ENCODE data around the gene BCL2L13. TPM values are rescaled to one million over a fixed set of nuclear protein-coding genes. Genes with fewer than 3 reads are reported as not detected.

Gene BCL2L13
- polyA plus RNA-seq, 3 donors: 20.2 to 67.8 (median 53.0) TPM

DNA sequence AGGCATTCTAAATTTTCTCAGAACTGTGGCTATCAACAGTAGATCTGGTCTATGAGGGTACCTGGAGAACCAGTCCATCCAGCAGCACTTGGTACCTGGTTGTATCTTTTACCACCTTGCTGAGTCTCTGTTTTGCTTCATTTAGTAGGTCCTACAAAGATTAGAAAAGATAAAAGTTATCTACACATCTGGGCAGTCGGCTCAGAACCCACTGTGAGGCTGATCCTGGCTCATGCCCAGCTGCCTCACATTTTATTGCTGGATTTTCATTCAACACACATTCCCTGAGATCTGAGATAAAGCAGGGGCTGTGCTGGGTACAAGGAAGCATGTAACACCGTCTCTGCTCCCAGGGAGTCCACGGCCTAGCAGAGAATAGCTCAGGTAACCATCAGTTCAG is 37.5 kb upstream of the BCL2L13 start:
- H3K27ac Mint-ChIP-seq: peak overlapping the region in 4 of 7 donors; percentile 6 to 64 (median 42)

DNA sequence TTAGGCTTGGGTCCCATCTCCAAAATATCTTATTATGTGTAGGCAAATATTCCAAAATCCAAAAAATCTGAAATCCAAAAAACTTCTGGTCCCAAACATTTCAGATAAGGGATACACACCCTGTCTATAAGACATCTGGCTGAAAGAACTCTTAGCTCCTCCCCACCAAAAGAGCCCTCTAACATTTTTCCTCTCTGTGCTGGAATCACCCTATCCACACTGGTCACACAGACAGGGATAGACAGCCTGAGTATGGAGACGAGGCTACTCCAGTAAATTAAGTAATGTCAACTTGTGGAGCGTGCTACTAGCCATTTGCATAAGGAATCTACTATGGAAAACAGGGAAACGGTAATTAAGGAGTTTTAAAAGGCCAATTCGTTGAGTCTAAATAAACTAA is 34.9 kb upstream of the BCL2L13 start:
- TF ChIP-seq, protein P1, sequence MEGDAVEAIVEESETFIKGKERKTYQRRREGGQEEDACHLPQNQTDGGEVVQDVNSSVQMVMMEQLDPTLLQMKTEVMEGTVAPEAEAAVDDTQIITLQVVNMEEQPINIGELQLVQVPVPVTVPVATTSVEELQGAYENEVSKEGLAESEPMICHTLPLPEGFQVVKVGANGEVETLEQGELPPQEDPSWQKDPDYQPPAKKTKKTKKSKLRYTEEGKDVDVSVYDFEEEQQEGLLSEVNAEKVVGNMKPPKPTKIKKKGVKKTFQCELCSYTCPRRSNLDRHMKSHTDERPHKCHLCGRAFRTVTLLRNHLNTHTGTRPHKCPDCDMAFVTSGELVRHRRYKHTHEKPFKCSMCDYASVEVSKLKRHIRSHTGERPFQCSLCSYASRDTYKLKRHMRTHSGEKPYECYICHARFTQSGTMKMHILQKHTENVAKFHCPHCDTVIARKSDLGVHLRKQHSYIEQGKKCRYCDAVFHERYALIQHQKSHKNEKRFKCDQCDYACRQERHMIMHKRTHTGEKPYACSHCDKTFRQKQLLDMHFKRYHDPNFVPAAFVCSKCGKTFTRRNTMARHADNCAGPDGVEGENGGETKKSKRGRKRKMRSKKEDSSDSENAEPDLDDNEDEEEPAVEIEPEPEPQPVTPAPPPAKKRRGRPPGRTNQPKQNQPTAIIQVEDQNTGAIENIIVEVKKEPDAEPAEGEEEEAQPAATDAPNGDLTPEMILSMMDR (IDR thresholded peaks at IDR 0.05): no peak
- Histone ChIP-seq H3K4me2 (replicated peaks; ENCODE audit: extremely low read depth, low read length, poor library complexity, severe bottlenecking) (no peak overlapping the region), H2AFZ (ENCODE audit: insufficient read depth, low read depth, low read length, poor library complexity, severe bottlenecking) (no peak overlapping the region), H3K9ac (ENCODE audit: insufficient read depth, low read length, poor library complexity, severe bottlenecking) (no peak overlapping the region), H3K27me3 (ENCODE audit: control insufficient read depth in 2 of 2, insufficient read depth in 2 of 2, low read length in 2 of 2) (no peaks in the 10 kb centered on the region), H3K27ac (ENCODE audit: low read depth in 1 of 2, low read length in 2 of 2) (no peak overlapping the region), H3K4me1 (ENCODE audit: control insufficient read depth in 1 of 2, insufficient read depth in 2 of 2, low read length in 2 of 2) (no peaks in the 10 kb centered on the region), H3K36me3 (replicated peaks in 1 of 2; ENCODE audit: control insufficient read depth in 1 of 2, insufficient read depth in 2 of 2, low read length in 2 of 2) (peaks cover 67 to 99% of the 10 kb centered on the region in 2 donors), H3K9me3 (replicated peaks in 1 of 2; ENCODE audit: control insufficient read depth in 1 of 2, insufficient read depth in 1 of 2, low read length in 2 of 2) (no peaks in the 10 kb centered on the region), H3K79me2 (ENCODE audit: insufficient read depth, low read length) (peaks cover 71% of the 10 kb centered on the region), H4K20me1 (ENCODE audit: insufficient read depth, low read length) (peaks cover 84% of the 10 kb centered on the region), H3K4me3 (replicated peaks in 1 of 3; ENCODE audit: low read depth in 2 of 3, low read length in 3 of 3) (no peak overlapping the region)
- intact Hi-C loops (cut with micrococcal nuclease): no loop called here
- DNase-seq: no peak
- no peak overlapping the region for H3K4me3 Mint-ChIP-seq
- WGBS (ENCODE audit: insufficient coverage): no CpG with 5 or more reads among the region's 4 CpGs
- H3K4me1 Mint-ChIP-seq: no peaks in the 10 kb centered on the region
- H3K27ac Mint-ChIP-seq: no peak overlapping the region
- peaks cover 50 to 54% of the 10 kb centered on the region in 2 donors for H3K36me3 Mint-ChIP-seq
- H3K9me3 Mint-ChIP-seq: no peaks in the 10 kb centered on the region
- H3K27me3 Mint-ChIP-seq (ENCODE audit: low read depth in 3 of 3): no peaks in the 10 kb centered on the region

More for the DNA sequence above, 37.5 kb upstream of the BCL2L13 start:
- no peaks in the 10 kb centered on the region for H3K9me3 Mint-ChIP-seq
- H3K9me3 ChIP-seq (replicated peaks in 1 of 2; ENCODE audit: control insufficient read depth in 1 of 2, insufficient read depth in 1 of 2, low read length in 2 of 2): no peaks in the 10 kb centered on the region
- H3K36me3 Mint-ChIP-seq: peaks cover 69 to 76% of the 10 kb centered on the region in 2 donors
- no peak overlapping the region for H2AFZ ChIP-seq (ENCODE audit: insufficient read depth, low read depth, low read length, poor library complexity, severe bottlenecking)
- H3K27me3 ChIP-seq (ENCODE audit: control insufficient read depth in 2 of 2, insufficient read depth in 2 of 2, low read length in 2 of 2): no peaks in the 10 kb centered on the region
- H3K27me3 Mint-ChIP-seq (ENCODE audit: low read depth in 3 of 3): no peaks in the 10 kb centered on the region
- peaks cover 63% of the 10 kb centered on the region for H4K20me1 ChIP-seq (ENCODE audit: insufficient read depth, low read length)
- H3K27ac ChIP-seq (ENCODE audit: low read depth in 1 of 2, low read length in 2 of 2): no peak overlapping the region
- H3K4me1 ChIP-seq (ENCODE audit: control insufficient read depth in 1 of 2, insufficient read depth in 2 of 2, low read length in 2 of 2): no peaks in the 10 kb centered on the region
- H3K4me3 Mint-ChIP-seq: no peak overlapping the region
- no peak overlapping the region for H3K9ac ChIP-seq (ENCODE audit: insufficient read depth, low read length, poor library complexity, severe bottlenecking)
- peaks cover 67 to 99% of the 10 kb centered on the region in 2 donors for H3K36me3 ChIP-seq (replicated peaks in 1 of 2; ENCODE audit: control insufficient read depth in 1 of 2, insufficient read depth in 2 of 2, low read length in 2 of 2)
- TF ChIP-seq, protein P1 (IDR thresholded peaks at IDR 0.05): no peak
- no peak overlapping the region for H3K4me3 ChIP-seq (replicated peaks in 1 of 3; ENCODE audit: low read depth in 2 of 3, low read length in 3 of 3)
- 86% methylated on average over 2 of the region's 3 CpGs for WGBS (ENCODE audit: insufficient coverage)
- DNase-seq: no peak
- H3K4me2 ChIP-seq (replicated peaks; ENCODE audit: extremely low read depth, low read length, poor library complexity, severe bottlenecking): no peak overlapping the region
- intact Hi-C loops (cut with micrococcal nuclease): no loop called here
- no peaks in the 10 kb centered on the region for H3K4me1 Mint-ChIP-seq
- H3K79me2 ChIP-seq (ENCODE audit: insufficient read depth, low read length): peaks cover 45% of the 10 kb centered on the region

All from CD14-positive monocyte (primary cell).